Cerebellar cortex (tissue), 1 donor: ENCODE results near the gene ACTRT3.

Source experiments
- DNase-seq: peaks from one replicate; pipeline ENCODE4 v3.0.0-alpha.2; 2015; ENCODE audit warnings: low spot score

ACTRT3 gene

DNA sequence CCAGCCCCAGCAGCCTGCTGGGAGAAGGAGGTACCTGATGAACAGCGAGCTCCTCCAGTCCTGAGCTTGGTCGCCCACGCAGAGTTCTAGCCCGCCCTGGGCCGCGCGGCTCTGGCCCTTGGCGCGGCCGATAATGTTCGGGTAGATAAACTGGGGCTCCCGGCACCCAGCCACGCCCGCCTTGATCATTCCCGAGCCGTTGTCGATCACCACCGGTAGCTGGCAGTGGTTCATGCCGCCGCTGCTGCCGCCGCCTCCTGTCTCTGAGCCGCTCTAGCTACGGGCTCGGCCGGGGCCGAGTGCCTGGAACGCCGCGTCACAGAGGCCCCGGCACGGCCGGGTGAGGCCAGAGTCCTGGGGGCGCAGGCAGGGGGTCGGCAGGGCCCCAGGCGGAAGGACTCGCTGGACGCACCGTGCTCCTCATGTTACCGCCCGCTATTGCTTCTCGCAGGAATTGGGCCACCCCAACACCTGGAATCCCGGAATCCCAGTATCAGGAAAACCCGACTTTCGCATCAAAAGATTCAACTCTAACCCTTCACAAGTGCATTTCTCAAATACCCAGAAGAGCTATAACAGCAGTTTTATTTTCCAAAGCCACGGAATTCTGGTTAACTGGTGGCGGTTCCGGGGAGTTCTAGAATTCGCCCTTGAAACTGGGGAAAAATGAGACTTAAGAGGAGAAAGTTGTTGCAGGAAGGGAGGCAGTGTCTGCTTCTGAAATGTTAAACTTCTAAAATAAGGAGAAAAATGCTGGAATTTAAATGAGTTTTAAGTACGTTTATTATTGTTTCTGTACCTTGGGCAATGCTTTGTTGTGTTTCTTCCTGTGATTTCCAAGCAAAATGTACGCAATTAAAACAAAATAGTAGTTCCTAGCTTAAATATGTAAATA lies at the start of gene ACTRT3:
TSS of gene ACTRT3 (minus strand) at position 275 of the 895 bp plus-strand sequence. CDS start at position 234, 41 bp downstream.
- peak; percentile 74 for DNase-seq

DNA sequence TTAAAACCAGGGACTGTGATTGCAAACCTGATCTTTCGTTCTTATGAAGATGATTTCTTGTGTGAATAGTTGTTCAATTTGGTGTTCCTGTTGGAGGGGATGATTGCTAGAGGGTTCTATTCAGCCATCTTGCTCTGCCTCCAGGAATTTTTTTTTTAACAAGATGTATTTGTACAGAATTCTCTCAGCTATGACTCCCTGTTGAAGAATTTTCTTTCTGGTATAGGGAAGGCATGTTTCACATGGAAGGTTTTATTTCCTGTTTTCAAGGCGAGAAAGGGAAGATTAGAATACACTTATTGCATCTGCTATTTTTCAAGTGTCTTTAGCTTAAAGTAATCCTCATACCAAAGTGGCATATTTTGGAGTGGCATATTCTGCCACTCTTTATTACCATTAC lies 49.0 kb upstream of the ACTRT3 start:
- DNase-seq, result no peak

- DNase-seq, result no peak
Observed at GRCh38 chr3:169815590-169816150, 46.3 kb upstream of the ACTRT3 start.

GRCh38 chr3:169813757-169814517 lies 44.6 kb upstream of the ACTRT3 start:
- no peak for DNase-seq

DNA sequence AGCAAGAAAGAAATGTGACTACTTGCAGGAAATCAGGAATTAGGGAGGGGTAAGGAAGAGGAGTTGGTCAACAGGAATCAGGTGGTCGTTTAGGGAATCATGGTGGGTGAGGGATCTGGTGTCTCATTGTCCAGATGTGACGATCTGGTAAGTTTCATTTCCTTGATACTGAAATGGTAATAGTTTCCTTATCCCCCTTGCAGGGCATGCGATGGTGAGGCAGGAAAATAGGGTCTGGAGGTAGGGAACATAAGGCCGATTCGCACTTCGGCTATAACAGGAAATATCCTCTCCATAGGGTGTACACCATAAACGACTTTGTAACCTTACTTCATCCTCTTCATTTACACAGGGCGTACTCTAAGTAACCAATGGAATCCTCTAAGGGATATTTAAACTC lies 43.9 kb upstream of the ACTRT3 start:
- no peak for DNase-seq

- peak; percentile 7 for DNase-seq
Observed at GRCh38 chr3:169812332-169813235, 43.2 kb upstream of the ACTRT3 start, which contains the start of the genes LRRC34 and LRRIQ4. Gene LRRC34 (minus strand): TSS chr3:169812904. CDS start chr3:169812548, 356 bp downstream. Gene LRRIQ4 (plus strand): TSS chr3:169812870. CDS start chr3:169821922, 9,052 bp downstream.

DNA sequence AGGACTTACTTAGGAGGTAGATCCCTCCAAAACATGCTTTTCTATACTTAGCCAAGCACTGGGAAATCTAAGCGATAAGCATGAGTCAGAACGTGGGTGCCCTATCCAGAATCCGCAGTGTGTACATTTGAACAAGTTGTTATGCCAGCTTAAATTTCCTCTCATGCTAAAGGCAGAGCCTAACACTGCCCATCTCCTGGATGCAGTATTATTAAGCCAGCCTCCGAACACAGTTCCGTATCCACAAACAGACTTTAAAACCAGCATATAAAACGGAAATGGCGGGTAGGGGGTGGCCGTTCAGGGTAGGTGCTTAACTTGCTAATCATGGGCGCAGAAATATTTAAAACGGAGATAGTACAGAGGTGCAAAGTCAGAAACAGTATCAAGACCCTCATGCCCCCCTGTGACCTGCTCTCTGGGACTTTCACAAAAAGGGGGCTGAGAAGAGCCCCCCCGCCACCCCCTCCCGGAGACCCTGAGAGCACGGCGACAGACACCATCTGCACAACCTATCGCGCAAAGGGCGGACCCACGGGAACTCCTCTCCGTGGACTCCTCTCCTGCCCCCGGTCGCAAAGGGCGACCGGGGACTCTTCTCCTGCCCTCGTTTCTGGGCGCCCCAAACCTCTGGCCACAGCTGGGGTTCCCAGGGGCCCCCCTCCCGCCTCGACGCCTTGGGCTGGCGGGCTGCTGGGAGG lies 42.4 kb upstream of the ACTRT3 start:
- DNase-seq, result peak; percentile 14

DNA sequence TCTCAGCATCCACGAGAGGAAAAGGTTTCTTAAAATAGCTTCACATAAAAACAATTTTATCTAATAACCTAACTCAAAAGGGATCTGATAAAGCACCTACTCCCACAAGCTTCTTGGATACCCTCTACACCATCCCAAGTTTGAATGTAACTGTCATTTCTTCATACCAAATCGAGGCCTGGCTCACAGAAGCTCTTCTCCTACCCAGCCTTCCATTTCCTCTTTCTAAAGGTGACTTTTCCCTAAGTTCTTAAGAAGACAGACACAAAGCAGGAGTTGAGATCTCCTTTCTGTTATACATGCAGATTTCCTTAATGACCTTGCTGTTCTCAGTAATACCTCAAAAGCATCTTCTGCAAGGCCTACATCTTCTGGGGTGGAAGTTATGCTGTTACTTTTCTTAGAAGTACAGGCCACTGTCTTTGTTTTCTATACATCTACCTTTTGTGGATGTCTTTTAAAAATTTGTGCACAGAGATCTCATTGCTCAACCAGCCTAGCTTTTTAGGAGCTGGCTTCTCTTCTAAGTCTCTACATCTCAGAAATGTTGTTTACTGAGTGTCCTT lies 40.0 kb upstream of the ACTRT3 start:
- no peak for DNase-seq

GRCh38 chr3:169804681-169805080 lies 35.3 kb upstream of the ACTRT3 start:
- no peak for DNase-seq

- no peak for DNase-seq
Observed at GRCh38 chr3:169792359-169792758, 23.0 kb upstream of the ACTRT3 start.

- no peak for DNase-seq
Observed at GRCh38 chr3:169790687-169791429, 21.5 kb upstream of the ACTRT3 start.

DNA sequence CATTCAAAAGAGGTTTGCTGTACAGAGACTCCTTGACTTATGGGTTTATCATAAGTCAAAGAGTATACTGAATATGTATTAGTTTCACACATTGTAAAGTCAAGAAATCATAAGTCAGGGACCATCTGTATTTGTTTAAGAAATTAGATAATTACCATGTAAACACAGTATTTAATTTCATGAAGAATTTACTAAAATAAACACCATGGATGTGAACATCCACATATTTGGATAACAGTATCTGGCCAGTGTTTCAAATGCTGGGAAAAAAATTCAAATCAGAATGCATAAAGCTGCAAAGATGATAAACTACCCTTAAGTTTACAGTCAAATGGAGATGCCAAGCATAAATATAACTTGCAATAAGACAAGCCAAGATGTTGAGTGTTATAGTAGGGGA lies 20.9 kb upstream of the ACTRT3 start:
- no peak for DNase-seq

- DNase-seq, result no peak
Observed at GRCh38 chr3:169787791-169788190, 18.4 kb upstream of the ACTRT3 start.

DNA sequence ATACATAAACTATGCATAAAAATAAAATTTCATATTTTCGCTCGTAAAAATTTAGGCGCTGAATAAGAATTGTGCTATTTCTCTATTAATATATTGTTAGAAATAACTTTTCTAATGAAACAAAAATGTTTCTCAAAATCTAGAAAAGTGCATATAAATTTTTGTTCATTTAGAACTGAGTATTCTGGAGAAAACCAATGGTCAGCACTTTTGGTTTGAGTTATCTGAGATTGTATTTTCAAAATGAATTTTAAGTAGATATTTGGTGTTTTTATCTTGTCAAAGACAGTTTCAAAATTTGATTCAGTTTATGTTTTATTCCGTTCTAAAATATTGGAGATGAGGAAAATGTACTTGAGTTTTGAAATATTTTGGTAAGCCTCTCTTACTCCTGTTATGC lies 17.8 kb upstream of the ACTRT3 start:
- no peak for DNase-seq

GRCh38 chr3:169781209-169781855 lies 12.0 kb upstream of the ACTRT3 start:
- DNase-seq, result no peak

DNA sequence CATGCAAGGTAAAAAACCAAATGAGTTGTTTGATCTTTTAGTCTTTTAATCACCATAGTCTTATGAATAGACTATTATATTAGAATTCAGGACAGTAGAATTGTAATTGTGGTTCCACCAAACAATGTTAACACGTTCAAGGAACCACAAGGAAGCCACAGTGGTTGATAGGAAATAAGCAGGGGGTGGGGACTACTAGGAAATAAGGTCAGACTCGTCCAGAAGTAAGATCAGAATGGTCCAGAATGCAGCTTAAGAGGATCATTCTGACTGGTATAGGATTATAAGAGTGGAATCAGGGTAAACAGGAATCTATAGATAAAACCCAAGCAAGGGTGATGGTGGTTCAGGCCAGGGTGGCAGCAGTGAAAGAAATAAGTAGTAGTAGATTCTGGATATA lies 11.4 kb upstream of the ACTRT3 start:
- DNase-seq, result no peak

GRCh38 chr3:169777822-169778221 lies 8.5 kb upstream of the ACTRT3 start:
- no peak for DNase-seq

GRCh38 chr3:169774186-169774585 lies 4.8 kb upstream of the ACTRT3 start:
- no peak for DNase-seq
